Stimulated activated CD8-positive, alpha-beta memory T cell treated with anti-CD3 and anti-CD28 coated beads, Interleukin-4, amount 100 ng/mL, for 48 hours (primary cell): Measurements from ENCODE around the gene PTBP1.
"Not testable (repeated sequence)": the region's sequence is repeated elsewhere in the genome, so short reads cannot be mapped to it uniquely, and the experiment has no call there.

Experiments
- DNase-seq: peaks from one replicate; pipeline ENCODE4 v3.0.0-alpha.2; 2020

PTBP1 gene

DNA sequence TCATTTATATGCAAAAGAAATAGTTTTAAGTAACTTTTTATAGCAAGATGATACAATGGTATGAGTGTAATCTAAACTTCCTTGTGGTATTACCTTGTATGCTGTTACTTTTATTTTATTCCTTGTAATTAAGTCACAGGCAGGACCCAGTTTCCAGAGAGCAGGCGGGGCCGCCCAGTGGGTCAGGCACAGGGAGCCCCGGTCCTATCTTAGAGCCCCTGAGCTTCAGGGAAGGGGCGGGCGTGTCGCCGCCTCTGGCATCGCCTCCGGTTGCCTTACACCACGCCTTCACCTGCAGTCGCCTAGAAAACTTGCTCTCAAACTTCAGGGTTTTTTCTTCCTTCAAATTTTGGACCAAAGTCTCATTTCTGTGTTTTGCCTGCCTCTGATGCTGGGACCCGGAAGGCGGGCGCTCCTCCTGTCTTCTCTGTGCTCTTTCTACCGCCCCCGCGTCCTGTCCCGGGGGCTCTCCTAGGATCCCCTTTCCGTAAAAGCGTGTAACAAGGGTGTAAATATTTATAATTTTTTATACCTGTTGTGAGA lies 14.3 kb downstream of the PTBP1 start:
- no peak for DNase-seq

DNA sequence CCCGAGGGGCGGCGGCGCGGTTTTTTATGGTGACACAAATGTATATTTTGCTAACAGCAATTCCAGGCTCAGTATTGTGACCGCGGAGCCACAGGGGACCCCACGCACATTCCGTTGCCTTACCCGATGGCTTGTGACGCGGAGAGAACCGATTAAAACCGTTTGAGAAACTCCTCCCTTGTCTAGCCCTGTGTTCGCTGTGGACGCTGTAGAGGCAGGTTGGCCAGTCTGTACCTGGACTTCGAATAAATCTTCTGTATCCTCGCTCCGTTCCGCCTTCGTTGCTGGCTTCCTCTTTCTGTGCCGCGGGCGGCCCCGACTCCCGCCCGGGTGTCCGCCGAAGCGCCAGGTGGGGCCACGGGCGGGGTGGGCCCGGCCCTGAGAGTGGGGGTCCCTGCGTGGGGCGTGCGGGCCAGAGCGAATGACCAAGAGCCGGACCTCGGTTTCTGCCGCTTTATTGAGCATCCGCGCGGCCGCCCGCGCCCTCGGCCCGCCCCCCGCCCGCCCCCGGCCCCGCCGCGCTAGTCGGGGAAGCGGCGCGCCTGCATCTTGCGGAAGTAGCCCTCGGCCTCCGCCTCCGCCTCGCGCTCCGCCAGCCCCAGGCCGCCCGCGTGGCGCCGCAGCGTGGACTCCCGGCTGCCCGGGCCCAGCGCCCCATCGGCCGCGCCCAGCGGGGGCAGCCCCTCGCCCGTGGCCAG lies 14.9 kb downstream of the PTBP1 start:
- DNase-seq, result no peak

DNA sequence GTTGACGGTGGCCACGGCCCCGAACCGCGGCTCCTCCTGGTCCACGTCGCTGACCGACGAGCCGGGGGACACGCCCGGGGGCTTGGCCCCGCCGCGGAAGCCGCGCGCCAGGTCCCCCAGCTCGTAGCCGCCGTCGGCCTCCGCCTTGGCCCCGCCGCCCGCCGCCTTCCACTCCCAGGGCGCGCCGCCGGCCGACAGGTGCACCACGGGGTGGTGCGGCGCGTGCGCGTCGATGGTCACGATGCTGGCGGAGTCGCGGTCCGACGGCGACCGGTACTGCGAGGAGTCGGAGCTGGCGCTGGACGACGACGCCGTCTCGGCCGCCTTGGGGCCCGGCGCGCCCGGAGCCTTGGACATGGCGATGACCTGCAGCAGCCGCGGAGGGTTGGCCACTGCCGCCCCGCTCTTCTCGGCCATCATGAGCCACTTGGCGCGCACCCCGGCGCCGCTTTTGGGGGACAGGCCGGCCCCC lies 15.5 kb downstream of the PTBP1 start:
- DNase-seq, result no peak

DNA sequence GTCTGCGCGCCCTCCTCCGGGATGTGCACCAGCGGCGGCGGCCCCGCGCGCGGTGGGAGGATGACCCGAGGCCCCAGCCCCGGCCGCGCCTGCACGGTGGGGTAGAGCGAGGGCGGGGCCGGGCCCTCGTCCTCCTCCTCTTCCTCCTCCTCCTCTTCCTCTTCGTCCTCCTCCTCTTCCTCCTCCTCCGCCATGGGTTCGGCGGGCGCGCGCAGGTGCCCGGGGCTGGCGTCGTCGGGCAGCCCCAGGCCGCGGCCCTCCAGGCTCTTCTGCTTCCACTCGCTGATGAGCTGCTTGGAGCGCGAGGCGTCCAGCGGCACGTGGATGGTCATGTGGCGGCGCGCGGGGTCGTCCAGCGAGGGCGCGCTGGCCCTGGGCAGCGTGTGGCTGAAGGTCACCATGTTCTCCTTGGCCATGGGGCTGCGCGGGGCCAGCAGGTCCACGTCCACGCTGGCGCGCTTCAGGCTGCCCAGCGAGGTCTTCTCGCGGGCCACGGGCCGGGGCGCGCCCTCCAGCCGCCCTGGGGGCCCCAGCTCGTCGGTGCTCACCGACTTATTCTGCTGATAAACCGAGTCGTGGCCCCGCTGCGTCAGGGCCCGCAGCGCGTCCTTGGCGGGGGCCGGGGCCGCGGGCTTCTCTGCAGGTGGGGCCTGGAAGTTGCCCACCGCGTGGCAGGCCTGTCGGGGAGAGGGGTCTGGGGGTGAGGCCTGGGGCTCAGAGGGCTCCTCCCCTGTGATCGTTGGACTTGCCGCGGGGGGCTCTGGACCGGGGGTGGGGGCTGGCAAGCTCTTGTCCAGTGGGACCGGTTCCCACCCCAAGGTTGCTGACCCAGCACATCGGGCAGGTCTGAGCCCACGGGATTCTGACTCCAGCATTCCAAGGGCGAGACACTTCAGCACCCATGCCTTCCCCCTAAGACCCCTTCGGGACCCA lies 16.2 kb downstream of the PTBP1 start:
- no peak for DNase-seq

DNA sequence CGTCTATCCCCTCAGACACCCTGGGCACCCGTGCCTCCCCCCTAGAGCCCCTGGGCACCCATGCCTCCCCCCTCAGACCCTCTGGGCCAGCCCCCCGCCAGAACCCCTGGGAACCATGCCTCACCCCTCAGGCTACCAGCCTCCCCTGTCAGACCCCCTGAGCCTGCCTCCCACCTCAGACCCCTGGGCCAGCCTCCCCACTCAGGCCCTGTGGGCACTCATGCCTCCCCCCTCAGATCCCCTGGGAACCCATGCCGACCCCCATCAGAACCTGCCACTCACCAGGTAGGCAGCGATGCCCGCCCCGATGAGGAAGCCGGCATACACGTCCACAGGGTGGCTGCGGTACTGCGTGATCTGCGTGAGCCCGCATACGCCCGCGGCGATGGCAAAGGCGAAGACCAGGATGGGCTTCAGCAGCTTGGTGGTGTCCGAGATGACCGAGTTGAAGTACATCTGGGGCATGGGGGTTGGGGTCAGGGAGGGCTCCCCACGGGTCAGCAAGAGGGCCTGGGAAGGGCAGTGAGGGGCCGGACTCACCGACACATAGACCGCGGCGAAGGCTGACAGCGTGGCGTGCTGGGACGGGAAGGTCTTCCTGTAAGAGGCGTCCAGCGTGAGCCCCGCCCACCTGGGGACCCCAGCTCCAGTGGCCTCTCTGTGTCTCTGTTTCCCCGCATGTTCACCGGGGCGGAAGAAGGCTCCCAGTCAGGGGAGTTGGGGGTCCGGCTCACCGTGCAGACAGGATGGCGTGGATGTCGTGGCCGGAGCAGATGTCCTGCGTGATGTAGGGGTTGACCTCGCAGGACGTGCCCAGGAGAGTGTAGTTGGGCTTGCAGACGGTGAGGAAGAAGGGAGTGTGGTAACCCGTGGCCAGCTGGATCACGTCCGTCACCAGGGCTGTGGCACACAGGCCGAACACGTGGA lies 17.2 kb downstream of the PTBP1 start:
- DNase-seq, result no peak

DNA sequence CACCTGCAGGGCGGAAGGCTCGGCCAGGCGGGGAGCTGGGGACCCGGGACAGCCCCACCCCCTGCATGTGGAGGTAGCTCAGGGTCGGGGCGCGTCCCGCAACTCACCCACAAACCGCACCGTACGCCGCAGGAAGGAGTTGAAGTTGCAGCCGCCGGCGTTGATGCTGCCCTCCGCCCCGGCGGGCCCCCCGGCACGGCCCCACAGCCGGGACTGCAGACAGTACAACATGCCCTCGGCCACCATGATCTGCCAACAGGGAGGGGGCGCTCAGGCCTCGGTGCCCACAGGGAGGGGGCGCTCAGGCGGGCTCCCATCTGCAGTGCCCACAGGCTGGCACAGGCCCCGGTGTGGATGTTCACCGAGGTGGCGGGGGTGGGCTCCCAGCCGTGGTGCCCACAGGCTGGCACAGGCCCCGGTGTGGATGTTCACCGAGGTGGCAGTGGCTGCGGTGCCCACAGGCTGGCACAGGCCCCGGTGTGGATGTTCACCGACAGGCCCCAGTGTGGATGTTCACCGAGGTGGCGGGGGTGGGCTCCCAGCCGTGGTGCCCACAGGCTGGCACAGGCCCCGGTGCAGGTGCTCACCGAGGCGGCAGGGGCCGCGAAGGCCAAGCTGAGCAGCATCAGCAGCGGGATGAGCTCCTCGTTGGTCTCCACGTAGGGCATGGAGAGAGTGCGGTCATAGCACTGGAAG lies 18.0 kb downstream of the PTBP1 start:
- DNase-seq, result no peak

DNA sequence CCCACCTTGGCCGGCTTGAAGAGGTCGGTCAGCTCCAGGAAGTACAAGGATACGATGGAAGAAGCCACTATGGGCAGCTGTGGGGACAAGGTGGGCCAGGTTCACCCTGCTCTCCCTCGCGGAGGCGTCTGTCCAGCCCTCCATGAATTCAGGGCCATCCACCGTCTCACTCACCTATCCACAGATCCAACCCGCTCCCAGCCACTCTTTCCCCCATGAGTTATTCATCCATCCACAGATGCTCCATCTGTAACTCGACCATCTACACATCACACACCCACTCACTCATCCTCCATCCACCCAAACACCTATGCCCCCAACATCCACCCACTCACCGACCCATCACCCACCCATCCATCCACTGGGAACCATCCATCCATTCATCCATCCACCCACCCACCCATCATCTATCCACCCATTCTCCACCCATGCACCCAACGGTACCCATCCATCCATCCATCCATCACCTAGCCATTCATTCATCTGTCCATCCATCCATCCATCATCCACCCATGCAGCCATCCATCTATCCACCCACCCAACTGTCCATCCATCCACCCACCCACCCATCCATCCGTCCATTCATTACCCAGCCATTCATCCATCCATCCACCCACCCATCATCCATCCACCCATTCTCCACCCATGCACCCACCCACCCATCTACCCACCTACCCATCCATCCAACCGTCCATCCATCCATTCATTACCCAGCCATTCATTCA lies 18.7 kb downstream of the PTBP1 start:
- DNase-seq, result no peak

DNA sequence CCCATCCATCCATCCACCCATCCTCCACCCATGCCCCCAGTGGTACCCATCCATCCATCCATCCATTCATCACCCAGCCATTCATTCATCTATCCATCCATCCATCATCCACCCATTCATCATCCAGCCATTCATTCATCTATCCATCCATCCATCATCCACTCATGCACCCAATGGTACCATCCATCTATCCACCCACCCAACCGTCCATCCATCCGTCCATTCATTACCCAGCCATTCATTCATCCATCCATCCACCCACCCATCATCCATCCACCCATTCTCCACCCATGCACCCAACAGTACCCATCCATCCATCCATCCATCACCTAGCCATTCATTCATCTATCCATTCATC lies 19.2 kb downstream of the PTBP1 start:
- no peak for DNase-seq

DNA sequence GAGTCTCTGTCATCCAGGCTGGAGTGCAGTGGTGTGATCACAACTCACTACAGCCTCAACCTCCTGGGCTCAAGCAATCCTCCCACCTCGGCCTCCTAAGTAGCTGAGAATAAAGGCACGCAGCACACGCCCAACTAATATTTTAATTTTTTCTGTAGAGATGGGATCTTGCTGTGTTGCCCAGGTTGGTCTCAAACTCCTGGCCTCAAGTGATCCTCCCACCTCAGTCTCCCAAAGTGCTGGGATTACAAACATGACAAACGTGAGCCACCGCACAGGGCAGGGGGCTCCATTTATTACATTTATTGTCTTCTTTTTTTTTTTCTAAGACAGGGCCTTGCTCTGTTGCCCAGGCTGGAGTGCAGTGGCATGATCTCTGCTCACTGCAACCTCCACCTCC lies 23.0 kb downstream of the PTBP1 start:
- DNase-seq, result not testable (repeated sequence)

DNA sequence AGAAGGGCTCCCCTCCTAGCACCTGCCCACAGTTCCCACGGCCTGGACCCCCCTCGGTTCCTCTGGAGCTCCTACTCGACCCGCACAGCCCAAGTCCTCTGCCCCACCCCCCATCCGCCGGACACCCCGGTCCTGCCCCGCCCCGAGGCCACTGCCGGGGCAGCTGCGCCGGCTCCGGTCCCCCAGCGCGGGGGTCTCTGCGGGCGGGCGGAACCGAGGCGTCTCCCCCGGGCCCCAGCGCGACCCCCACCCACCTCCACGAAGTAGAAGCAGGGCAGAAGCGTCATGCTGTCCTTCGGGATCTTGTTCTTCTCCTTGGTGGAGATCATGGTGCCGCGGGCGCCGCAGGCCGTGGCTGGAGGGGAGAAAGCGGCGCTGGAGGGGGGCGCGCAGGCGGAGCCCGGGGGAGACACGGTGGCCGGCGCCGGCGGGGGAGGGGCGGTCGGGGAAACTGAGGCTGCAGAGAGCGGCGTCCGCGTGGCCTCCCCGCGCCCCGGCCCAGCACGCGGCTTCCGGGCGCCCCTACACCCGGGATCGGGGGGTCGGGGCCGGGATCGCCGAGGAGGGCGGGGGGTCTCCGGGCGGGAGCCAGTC lies 24.1 kb downstream of the PTBP1 start:
- DNase-seq, result no peak

DNA sequence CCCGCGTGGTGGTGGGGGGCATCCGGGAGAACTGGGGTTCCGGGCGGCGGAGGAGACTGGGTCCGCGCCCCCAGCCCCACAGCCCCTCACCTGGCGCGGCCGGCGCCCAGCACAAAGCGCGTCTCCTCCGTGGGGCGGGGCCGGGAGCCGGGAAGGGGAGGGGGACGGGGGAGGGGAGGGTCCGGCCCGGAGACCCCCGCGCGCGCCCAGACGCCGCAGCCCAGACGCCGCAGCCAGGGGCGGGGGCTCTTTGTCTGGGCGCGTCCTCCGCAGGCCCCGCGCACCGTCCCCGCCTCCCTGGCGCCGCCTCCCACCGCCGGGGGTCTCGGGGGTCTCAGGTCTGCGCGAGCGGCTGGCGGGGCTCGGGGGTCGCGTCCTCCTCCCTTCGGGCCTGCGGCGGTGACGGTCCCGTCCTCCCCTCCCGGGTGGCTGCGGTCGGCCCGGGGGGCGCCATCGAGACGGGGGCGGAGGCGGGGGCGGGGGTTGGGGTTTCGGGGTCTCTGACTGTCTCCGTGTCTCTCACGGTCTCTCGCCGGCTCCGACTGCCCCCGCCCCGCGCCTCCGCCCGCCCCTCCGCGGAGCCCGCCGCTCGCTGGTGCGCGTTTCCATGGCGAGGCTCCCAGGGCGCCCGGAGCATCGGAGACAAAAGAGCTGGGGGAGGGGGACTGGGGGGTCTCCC lies 24.7 kb downstream of the PTBP1 start, which contains the start of gene PLPPR3:
Gene PLPPR3 (minus strand): TSS at position 131 of the 679 bp plus-strand sequence. CDS start 396 bp downstream, outside the sequence.
- no peak for DNase-seq

DNA sequence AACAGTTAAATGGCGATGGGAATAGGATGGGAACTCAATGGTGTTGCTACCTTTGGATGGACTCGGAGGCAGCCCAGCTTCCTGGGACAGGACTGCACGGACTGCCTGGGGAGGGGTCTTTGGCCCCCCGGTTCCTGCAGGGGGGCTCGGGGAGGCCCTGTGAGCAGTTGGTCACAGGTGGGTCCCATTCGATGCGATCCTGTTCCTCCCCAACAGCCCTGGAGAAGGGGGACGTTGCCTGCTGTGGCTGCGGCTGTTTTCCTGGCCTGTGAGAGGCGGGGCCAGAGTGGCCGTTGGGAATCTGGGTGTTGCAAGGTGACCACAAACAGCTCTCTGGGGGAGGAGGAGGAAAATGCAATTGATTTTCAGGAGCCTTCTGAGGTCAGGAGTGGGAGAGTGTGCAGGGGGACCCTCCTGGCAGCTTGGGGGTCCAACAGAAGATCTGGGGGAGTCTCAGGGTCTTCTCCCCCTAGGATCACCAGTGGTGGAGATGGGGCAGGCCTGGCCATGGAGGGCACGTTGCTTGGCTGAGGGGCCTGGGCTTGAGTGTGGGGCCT lies 26.4 kb downstream of the PTBP1 start:
- DNase-seq, result no peak

DNA sequence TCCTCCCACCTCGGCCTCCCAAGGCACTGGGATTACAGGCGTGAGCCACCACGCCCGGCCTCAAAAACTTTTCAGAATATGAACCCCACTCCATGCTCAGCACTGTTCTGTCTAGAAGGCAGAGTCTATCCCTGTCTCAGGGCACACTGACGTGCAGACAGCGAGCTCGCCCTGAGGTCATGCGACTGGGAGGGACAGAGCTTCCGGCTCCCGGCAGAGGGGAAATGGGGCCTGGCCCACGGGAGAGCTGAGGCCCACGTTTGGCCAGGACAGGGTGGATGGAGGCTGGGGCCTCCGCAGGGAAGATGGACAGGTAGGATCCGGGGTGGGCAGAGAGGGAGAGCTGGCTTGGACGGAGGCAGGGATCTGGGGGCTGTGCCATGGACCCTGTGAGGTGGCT lies 27.6 kb downstream of the PTBP1 start:
- no peak for DNase-seq

DNA sequence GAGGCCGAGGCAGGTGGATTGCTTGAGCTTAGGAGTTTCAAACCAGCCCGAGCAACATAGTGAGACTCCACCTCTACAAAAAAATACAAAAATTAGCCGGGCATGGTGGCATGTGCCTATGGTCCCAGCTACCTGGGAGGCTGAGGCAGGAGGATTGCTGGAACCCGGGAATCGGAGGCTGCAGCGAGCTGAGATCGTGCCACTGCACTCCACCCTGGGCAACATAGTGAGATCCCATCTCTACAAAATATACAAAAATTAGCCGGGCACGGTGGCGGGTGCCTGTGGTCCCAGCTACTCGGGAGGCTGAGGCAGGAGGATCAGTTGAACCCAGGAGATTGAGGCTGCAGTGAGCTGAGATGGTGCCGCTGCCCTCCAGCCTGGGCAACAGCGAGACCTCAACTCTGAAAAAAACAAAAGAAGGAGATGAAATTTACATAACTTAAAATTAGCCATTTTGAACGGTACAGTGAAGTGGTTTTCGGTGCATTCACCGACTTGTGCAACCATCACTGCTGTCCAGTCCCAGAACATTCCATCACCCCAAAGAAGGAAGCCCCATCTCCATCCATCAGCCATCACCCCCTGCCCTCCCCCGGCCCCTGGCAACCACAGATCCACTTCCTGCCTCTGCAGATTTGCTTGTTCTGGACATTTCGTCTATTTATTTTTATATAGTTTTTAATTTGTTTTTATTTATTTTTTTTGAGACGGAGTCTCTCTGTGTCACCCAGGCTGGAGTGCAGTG lies 28.8 kb downstream of the PTBP1 start:
- no peak for DNase-seq

DNA sequence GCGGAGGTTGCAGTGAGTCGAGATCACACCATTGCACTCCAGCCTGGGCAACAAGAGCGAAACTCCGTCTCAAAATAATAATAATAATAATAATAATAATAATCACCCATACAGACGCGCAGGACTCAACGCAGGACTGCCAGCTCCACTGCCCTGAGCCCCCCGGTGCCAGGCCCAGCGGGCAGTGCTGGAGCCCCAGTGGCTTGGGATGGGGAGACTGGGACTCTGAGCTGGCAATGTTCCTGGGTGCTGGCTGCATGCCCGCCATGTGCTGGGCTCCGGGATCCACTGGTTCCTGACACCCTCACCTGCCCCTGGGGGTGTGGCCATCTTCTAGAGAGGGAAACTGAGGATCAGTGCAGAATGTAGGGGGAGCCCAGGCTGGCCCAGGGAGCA lies 30.1 kb downstream of the PTBP1 start:
- no peak for DNase-seq

DNA sequence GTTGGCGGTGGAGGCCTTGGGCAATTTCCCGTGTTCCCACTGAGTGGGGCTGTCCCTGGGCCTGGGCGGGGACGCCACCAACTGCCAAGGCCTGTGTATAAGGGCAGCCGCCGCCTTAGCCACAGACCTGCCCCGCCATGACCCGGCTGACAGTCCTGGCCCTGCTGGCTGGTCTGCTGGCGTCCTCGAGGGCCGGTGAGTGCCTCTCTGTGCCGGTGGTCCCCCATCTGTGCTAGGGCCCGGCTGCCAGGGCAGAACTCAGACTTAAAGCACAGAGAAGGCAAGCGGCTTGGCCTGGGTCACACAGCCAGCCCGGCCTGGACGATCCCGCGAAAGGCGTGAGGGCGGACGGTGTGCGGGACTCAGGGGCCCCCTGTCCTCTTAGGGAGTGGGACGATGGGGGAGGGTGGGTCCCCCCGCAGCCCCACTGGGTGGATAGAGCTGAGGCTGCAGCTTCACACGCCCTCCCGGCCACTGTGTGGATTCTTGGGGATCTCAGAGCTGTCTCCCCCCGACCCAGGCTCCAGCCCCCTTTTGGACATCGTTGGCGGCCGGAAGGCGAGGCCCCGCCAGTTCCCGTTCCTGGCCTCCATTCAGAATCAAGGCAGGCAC lies 30.6 kb downstream of the PTBP1 start, which contains the start of gene AZU1:
Gene AZU1 (plus strand): TSS at position 128 of the 612 bp plus-strand sequence. CDS start 10 bp downstream, at position 138.
- DNase-seq, result no peak

DNA sequence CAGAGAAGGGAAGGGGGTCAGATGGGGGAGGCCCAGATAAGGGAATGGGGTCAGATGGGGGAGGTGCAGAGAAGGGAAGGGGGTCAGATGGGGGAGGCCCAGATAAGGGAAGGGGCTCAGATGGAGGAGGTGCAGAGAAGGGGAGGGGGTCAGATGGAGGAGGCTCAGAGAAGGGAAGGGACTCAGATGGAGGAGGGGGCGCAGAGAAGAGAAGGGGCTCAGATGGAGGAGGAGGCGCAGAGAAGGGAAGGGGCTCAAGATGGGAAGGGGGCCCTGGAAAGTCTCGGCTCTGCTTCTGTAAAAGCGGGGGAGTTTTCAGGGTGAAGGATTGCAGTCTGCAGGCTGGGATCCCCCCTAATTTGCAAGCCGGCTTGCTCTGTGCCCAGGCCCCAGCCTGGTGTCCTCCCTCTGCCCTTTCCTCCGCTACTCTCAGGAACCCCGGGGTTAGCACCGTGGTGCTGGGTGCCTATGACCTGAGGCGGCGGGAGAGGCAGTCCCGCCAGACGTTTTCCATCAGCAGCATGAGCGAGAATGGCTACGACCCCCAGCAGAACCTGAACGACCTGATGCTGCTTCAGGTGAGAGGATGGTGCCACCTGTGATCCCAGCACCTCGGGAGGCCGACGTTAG lies 32.0 kb downstream of the PTBP1 start:
- DNase-seq, result no peak
